ENCODE data around the gene BNC2.

DNA sequence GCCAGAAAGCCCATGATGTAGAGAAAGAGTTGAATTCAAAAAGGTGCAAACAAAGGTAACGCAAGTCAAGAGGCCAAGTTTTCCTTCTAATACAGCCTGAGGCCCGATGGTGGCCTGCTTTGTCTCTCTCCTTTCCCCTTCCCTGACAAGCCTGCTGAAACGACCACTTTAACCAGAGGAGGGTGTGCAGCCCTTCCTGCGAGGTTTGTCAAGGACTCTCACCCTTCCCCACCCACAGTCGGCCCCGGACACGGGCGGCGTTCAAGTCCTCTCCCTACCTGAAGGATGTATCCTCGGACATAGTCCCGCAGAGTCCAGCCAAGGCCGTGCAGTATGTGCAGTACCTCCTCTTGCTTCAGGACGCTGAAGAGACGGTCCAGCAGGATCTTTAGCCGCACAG is 318.2 kb downstream of the BNC2 start:
- no peak for TF ChIP-seq EZH2 (IDR thresholded peaks at IDR 0.05; ENCODE audit: low read length, unreplicated experiment)
- no peak for TF ChIP-seq EZH2phosphoT487 (IDR thresholded peaks at IDR 0.05; ENCODE audit: borderline replicate concordance, low read length)
- TF ChIP-seq, protein P1, sequence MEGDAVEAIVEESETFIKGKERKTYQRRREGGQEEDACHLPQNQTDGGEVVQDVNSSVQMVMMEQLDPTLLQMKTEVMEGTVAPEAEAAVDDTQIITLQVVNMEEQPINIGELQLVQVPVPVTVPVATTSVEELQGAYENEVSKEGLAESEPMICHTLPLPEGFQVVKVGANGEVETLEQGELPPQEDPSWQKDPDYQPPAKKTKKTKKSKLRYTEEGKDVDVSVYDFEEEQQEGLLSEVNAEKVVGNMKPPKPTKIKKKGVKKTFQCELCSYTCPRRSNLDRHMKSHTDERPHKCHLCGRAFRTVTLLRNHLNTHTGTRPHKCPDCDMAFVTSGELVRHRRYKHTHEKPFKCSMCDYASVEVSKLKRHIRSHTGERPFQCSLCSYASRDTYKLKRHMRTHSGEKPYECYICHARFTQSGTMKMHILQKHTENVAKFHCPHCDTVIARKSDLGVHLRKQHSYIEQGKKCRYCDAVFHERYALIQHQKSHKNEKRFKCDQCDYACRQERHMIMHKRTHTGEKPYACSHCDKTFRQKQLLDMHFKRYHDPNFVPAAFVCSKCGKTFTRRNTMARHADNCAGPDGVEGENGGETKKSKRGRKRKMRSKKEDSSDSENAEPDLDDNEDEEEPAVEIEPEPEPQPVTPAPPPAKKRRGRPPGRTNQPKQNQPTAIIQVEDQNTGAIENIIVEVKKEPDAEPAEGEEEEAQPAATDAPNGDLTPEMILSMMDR (conservative IDR thresholded peaks at IDR 0.05; ENCODE audit: low read depth, low read length), result no peak
